ENCODE data around the gene NEU2. TPM values are rescaled to one million over a fixed set of nuclear protein-coding genes. Genes with fewer than 3 reads are reported as not detected.

Gene NEU2
- total and polyA plus RNA-seq, 9 of the 15 experiments (the other 6 are each of a cell fraction or from before 2014, with no cell fraction given) = not detected

DNA sequence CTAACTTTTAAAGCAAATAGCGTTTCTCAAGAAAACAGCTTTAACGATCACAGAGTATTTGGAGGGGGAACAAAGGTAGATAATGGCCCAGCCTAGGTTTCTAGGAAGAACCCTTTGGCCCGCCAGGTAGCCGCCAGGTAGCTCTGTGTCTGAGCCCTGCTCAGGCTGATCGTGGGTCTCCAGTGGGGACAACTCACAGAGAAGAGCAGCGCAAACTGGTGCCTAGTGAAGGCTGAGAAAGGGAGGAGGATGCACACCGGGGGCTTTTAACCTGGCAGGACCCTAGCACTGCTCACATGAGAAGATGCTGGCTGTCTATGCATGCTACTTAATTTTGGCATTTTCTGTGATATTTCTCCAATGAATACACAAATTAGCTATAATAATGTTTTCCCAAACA is 25.2 kb upstream of the NEU2 start:
- no peak overlapping the region for H3K9ac ChIP-seq (ENCODE audit: insufficient read depth in 1 of 2, low read depth in 2 of 2, low read length in 2 of 2)
- ChIA-PET CTCF (ENCODE audit: low intra/inter-chr PET ratio) (no interaction called here), POLR2A (interaction anchor here (0.6 kb wide), 1 partner anchor 242 kb away, joined by 3 read pairs; no protein-coding TSS in a partner anchor)
- no peaks in the 10 kb centered on the region for H3K36me3 ChIP-seq (ENCODE audit: control insufficient read depth, insufficient read depth, low read length)
- H3K4me1 ChIP-seq (replicated peaks in 1 of 2; ENCODE audit: control insufficient read depth in 2 of 2, insufficient read depth in 2 of 2, low read length in 2 of 2) = no peaks in the 10 kb centered on the region; a peak in 1 of 5 replicates
- BruUV-seq (replicated peaks) = no TSS peak
- FAIRE-seq (no peak), DNase-seq (ENCODE audit: extremely low read depth in 1 of 4, low spot score in 3 of 4) (no peak), ATAC-seq (no peak)
- no peak overlapping the region for H3K27ac ChIP-seq (ENCODE audit: extremely low read depth, low read depth, low read length)
- peaks cover 0 to 39% of the 10 kb centered on the region in 2 experiments; a peak in 2 of 5 replicates for H3K27me3 ChIP-seq (ENCODE audit: control insufficient read depth in 2 of 2, insufficient read depth in 2 of 2, low read length in 2 of 2)
- no peaks in the 10 kb centered on the region for H3K9me1 ChIP-seq (ENCODE audit: control insufficient read depth, insufficient read depth, low read length)
- no peak overlapping the region for H3K4me3 ChIP-seq
- H2AFZ ChIP-seq (ENCODE audit: low read depth, low read length) = no peak overlapping the region
- no peaks in the 10 kb centered on the region for H3K79me2 ChIP-seq (ENCODE audit: control insufficient read depth, insufficient read depth, low read length)
- no peak for TF ChIP-seq TEAD2 (tag; IDR thresholded peaks at IDR 0.05)
- no peak for TF ChIP-seq BRCA1 (IDR thresholded peaks at IDR 0.05)
- TF ChIP-seq BRCA1 (CRISPR knock-in tag; IDR thresholded peaks at IDR 0.05) = no peak
- no peak for TF ChIP-seq DPF2 (IDR thresholded peaks at IDR 0.05)
- no peak for TF ChIP-seq SMAD3 (CRISPR knock-in tag; conservative IDR thresholded peaks at IDR 0.05)
- no peak for TF ChIP-seq NRF1 (conservative IDR thresholded peaks at IDR 0.05 in 1 of 2, IDR thresholded peaks at IDR 0.05 in 1 of 2)
- TF ChIP-seq TOE1 (IDR thresholded peaks at IDR 0.05; ENCODE audit: borderline replicate concordance) = no peak
- TF ChIP-seq TOE1 (CRISPR knock-in tag; IDR thresholded peaks at IDR 0.05; ENCODE audit: borderline replicate concordance, low read depth) = no peak
- TF ChIP-seq BMI1 (IDR thresholded peaks at IDR 0.05; ENCODE audit: low read length) = no peak
- H4K20me1 ChIP-seq (replicated peaks; ENCODE audit: control insufficient read depth, insufficient read depth, low read length) = no peaks in the 10 kb centered on the region
- intact Hi-C loops (cut with micrococcal nuclease) = no loop called here
- 3% methylated on average over 6 of the region's 7 CpGs for WGBS (ENCODE audit: insufficient coverage, low coverage, missing lambda C conversion rate)
- H3K9me3 ChIP-seq (replicated peaks; ENCODE audit: control insufficient read depth, insufficient read depth, low read depth, low read length) = no peaks in the 10 kb centered on the region
- in situ Hi-C loops (cut with MboI) = no loop called here
- H3K4me2 ChIP-seq (ENCODE audit: insufficient read depth, low read length) = no peak overlapping the region
